Endodermal cell (in vitro differentiated cells): ENCODE results near the gene EVI5L. TPM values are rescaled to one million over a fixed set of nuclear protein-coding genes. Genes with fewer than 3 reads are reported as not detected.

ENCODE experiments used
- DNase-seq: peaks from one replicate; pipeline ENCODE4 v3.0.0-alpha.2; 2017
- H3K27ac ChIP-seq: 2 replicates; pipeline ENCODE4 v1.5.1; 2013; ENCODE audit warnings: mild to moderate bottlenecking, low read depth, low read length, moderate library complexity
- H3K27me3 ChIP-seq: 2 replicates; pipeline ENCODE4 v1.6.1; 2013; ENCODE audit warnings: mild to moderate bottlenecking, low read length, moderate library complexity; ENCODE audit not compliant: insufficient read depth, control insufficient read depth, poor library complexity, severe bottlenecking
- H3K36me3 ChIP-seq: 2 replicates; pipeline ENCODE4 v1.7.0; 2013; ENCODE audit warnings: mild to moderate bottlenecking, low read length, moderate library complexity; ENCODE audit not compliant: control insufficient read depth, insufficient read depth
- H3K4me1 ChIP-seq: one replicate; pipeline ENCODE4 v1.7.0; 2013; ENCODE audit warnings: low read length; ENCODE audit not compliant: control insufficient read depth, insufficient read depth
- H3K4me3 ChIP-seq: 2 replicates; pipeline ENCODE4 v1.5.1; 2013; ENCODE audit warnings: mild to moderate bottlenecking, low read length, moderate library complexity
- H3K9ac ChIP-seq: 2 replicates; pipeline ENCODE4 v1.6.1; 2013; ENCODE audit warnings: mild to moderate bottlenecking, low read length, moderate library complexity; ENCODE audit not compliant: poor library complexity, severe bottlenecking; ENCODE audit errors: extremely low read depth
- H3K9me3 ChIP-seq: 2 replicates; pipeline ENCODE4 v1.6.1; 2013; ENCODE audit warnings: mild to moderate bottlenecking, low read length, moderate library complexity; ENCODE audit not compliant: control insufficient read depth
- H3K27ac Mint-ChIP-seq: 2 replicates; pipeline ENCODE4 v1.8.0; 2020; ENCODE audit warnings: mixed read lengths
- H3K27me3 Mint-ChIP-seq: 2 replicates; pipeline ENCODE4 v1.8.0; 2021; ENCODE audit warnings: mild to moderate bottlenecking, mixed read lengths; ENCODE audit not compliant: insufficient read depth
- H3K36me3 Mint-ChIP-seq: 2 replicates; pipeline ENCODE4 v1.8.0; 2020; ENCODE audit warnings: low read depth, mixed read lengths
- H3K4me1 Mint-ChIP-seq: 2 replicates; pipeline ENCODE4 v1.8.0; 2020; ENCODE audit warnings: mixed read lengths
- H3K4me3 Mint-ChIP-seq: 2 replicates; pipeline ENCODE4 v1.8.0; 2020; ENCODE audit warnings: mild to moderate bottlenecking, moderate library complexity, mixed read lengths
- H3K9me3 Mint-ChIP-seq: 2 replicates; pipeline ENCODE4 v1.8.0; 2020; ENCODE audit warnings: mild to moderate bottlenecking, mixed read lengths
- WGBS, 2 experiments: methylation state at CpG; one replicate each; pipeline versions ENCODE4 v1.1.5 to v1.1.7; 2013; ENCODE audit warnings: missing lambda C conversion rate in 2 of 2, mixed read lengths in 1 of 2; ENCODE audit not compliant: insufficient coverage in 1 of 2, insufficient read length in 1 of 2; 5-methylcytosine and 5-hydroxymethylcytosine counted together
- total RNA-seq, 2 donors: library from RNA; stranded (reverse); fragmentation: NEBNext Ultra II Directional in 1 of 2; extraction: Animal tissue kit (Norgen Biotek cat#: 25700) in 1 of 2; gene quantifications; 2 replicates in 1 of 2; 3 replicates in 1 of 2; pipeline ENCODE4 v1.2.1, GENCODE V29; 2021
- TF ChIP-seq, protein P1 (sequence below): fragments of 200-600 bp; sonication (generic); conservative IDR thresholded peaks from 2 replicates; pipeline ENCODE4 v1.5.0; 2021; ENCODE audit warnings: antibody characterized with exemption, mild to moderate bottlenecking

The EVI5L gene
- total RNA-seq, 2 donors from 2014 or later, result 6.4 to 9.2 TPM

DNA sequence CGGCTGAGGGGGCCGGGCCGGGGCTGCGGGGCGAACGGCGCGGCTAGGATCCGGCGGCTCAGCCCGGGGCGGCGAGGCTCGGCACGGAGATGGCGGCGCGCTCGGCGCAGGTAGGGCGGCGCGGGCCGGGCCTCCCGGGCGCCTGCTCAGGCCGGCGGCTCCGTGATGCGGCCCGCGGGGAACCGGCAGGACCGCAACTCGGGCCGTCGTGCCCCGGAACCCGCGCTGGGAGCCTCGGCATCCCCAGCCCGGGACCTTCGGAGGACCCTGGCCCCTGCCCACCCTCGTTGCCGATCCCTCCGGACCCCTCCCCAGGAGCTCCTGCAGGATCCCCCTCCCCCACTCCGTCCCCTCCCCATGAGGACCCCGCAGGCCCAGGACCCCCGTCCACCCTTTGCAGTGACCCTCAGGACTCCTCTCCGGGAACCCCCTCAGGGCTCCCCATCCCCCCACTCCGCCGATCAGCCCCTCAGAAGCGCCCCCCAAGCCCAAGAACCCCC, 304 bp downstream of the EVI5L start:
- Histone ChIP-seq H3K36me3 (no peaks in the 10 kb centered on the region), H3K4me1 (no peaks in the 10 kb centered on the region), H3K4me3 (peak overlapping the region; percentile 64), H3K9me3 (no peaks in the 10 kb centered on the region), H3K27me3 (peaks cover 32% of the 10 kb centered on the region), H3K27ac (no peak overlapping the region), H3K9ac (no peak overlapping the region)
- Mint-ChIP-seq H3K27ac (no peak overlapping the region), H3K9me3 (no peaks in the 10 kb centered on the region), H3K4me1 (peaks cover 7% of the 10 kb centered on the region), H3K4me3 (peak overlapping the region; percentile 58), H3K36me3 (no peaks in the 10 kb centered on the region), H3K27me3 (peaks cover 64% of the 10 kb centered on the region)
- no peak for DNase-seq
- TF ChIP-seq, protein P1, sequence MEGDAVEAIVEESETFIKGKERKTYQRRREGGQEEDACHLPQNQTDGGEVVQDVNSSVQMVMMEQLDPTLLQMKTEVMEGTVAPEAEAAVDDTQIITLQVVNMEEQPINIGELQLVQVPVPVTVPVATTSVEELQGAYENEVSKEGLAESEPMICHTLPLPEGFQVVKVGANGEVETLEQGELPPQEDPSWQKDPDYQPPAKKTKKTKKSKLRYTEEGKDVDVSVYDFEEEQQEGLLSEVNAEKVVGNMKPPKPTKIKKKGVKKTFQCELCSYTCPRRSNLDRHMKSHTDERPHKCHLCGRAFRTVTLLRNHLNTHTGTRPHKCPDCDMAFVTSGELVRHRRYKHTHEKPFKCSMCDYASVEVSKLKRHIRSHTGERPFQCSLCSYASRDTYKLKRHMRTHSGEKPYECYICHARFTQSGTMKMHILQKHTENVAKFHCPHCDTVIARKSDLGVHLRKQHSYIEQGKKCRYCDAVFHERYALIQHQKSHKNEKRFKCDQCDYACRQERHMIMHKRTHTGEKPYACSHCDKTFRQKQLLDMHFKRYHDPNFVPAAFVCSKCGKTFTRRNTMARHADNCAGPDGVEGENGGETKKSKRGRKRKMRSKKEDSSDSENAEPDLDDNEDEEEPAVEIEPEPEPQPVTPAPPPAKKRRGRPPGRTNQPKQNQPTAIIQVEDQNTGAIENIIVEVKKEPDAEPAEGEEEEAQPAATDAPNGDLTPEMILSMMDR, result no peak
- WGBS, 2 experiments, result 0% methylated on average over 10 to 50 of the region's 53 CpGs

DNA sequence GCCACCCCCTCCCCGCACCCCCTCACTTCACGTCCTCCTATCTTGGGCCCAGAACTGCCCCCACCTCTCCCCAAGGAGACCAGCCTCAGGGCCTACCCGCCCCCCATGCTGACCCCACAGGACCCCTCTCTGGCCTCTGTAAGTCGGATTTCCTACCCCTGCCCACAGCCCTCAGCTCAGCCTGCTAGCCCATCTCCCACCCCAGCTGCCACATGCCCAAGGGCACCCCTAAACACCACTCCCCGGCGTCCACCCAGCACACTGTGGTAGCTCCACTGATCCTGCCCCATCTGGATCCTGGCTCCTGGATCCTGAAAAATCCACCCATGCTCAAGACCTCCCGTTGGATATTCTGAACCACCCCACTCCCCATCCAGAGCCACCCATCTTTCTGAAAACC, 805 bp downstream of the EVI5L start:
- Mint-ChIP-seq H3K4me1 (peaks cover 7% of the 10 kb centered on the region), H3K4me3 (peak overlapping the region; percentile 58), H3K27ac (no peak overlapping the region), H3K27me3 (peaks cover 65% of the 10 kb centered on the region), H3K36me3 (no peaks in the 10 kb centered on the region), H3K9me3 (no peaks in the 10 kb centered on the region)
- no peaks in the 10 kb centered on the region for H3K36me3 ChIP-seq
- no peak for DNase-seq
- peak overlapping the region; percentile 64 for H3K4me3 ChIP-seq
- TF ChIP-seq, protein P1, result no peak
- no peak overlapping the region for H3K27ac ChIP-seq
- 54% methylated on average over 7 of the region's 7 CpGs; no CpG with 5 or more reads in 1 of the 2 experiments for WGBS, 2 experiments
- peaks cover 32% of the 10 kb centered on the region for H3K27me3 ChIP-seq
- H3K9me3 ChIP-seq, result no peaks in the 10 kb centered on the region
- no peak overlapping the region for H3K9ac ChIP-seq
- no peaks in the 10 kb centered on the region for H3K4me1 ChIP-seq

DNA sequence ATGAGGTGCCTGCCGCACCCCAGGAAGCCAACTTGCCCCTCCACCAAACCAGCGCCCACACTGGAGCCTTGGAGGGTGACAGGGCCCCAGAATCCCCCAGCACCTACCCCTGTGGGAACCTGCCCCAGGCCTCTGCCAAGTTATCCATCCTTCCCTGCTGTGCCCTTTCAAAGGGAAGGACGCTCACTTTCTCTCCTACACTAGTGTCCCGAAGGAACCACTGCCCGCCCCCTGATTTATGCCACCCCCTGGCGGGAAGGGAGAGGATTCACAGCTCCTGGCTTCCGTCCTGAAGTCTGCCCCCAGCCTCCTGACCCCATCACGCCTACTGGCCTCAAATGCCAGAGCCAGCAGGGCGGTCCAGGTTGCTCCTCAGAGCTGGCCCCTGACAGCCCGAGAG, 1.4 kb downstream of the EVI5L start:
- no peak overlapping the region for H3K27ac ChIP-seq
- H3K36me3 ChIP-seq, result no peaks in the 10 kb centered on the region
- H3K4me3 ChIP-seq, result no peak overlapping the region
- 44 to 58% methylated on average over 5 to 10 of the region's 10 CpGs for WGBS, 2 experiments
- Mint-ChIP-seq H3K4me1 (peaks cover 7% of the 10 kb centered on the region), H3K27me3 (peaks cover 61% of the 10 kb centered on the region), H3K27ac (no peak overlapping the region), H3K36me3 (no peaks in the 10 kb centered on the region), H3K9me3 (no peaks in the 10 kb centered on the region), H3K4me3 (peak overlapping the region; percentile 58)
- H3K27me3 ChIP-seq, result peaks cover 27% of the 10 kb centered on the region
- H3K9ac ChIP-seq, result no peak overlapping the region
- no peaks in the 10 kb centered on the region for H3K4me1 ChIP-seq
- TF ChIP-seq, protein P1, result peak; percentile 65
- H3K9me3 ChIP-seq, result no peaks in the 10 kb centered on the region
- peak; percentile 86 for DNase-seq
